ENCODE data around the gene MS4A4A.

MS4A4A gene

DNA sequence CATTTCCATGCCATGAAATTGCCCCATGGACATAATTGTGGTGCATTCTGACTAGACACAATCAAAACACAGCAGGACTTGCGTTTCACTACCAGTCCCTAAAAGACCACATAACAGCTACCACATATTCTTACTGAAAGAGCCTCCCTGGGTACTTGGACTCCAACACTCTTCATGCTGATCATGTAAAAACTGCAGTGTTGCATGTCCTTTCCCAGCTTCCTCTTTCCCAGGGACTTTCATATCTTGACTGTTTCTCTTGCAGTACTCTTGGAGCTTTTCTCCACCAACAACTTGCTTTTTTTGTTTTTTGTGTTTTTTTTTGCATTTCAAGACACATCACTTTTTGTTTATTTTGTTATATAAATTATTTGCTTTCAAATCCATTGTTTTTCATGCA, 69.5 kb downstream of the MS4A4A start:
- no peak for FAIRE-seq

GRCh38 chr11:60357771-60358170, 77.3 kb downstream of the MS4A4A start:
- no peak for FAIRE-seq
